Stimulated activated effector memory CD8-positive, alpha-beta T cell treated with anti-CD3 and anti-CD28 coated beads, Interleukin-12 subunit alpha, Interleukin-12 subunit beta, amount 100 ng/mL, for 72 hours (primary cell): ENCODE measurements around the gene SEMA3C.

ENCODE experiments used
- ATAC-seq: fragments of 150-1000 bp; cut with Tn5 transposase; 2 replicates; pipeline ENCODE4 v1.10.0; 2021
- DNase-seq, 2 donors: peaks; one replicate each; pipeline ENCODE4 v3.0.0; 2021 to 2022; ENCODE audit warnings: low spot score in 2 of 2
- H3K27ac Mint-ChIP-seq: one replicate; pipeline ENCODE4 v1.8.0; 2022; ENCODE audit warnings: mild to moderate bottlenecking, mixed read lengths
- H3K36me3 Mint-ChIP-seq: one replicate; pipeline ENCODE4 v1.8.0; 2022; ENCODE audit warnings: mild to moderate bottlenecking, mixed read lengths
- H3K4me1 Mint-ChIP-seq: one replicate; pipeline ENCODE4 v1.8.0; 2022; ENCODE audit warnings: mixed read lengths
- H3K4me3 Mint-ChIP-seq: one replicate; pipeline ENCODE4 v1.8.0; 2022; ENCODE audit warnings: mild to moderate bottlenecking, mixed read lengths
- H3K9me3 Mint-ChIP-seq: one replicate; pipeline ENCODE4 v1.8.0; 2022; ENCODE audit warnings: mixed read lengths

SEMA3C gene

DNA sequence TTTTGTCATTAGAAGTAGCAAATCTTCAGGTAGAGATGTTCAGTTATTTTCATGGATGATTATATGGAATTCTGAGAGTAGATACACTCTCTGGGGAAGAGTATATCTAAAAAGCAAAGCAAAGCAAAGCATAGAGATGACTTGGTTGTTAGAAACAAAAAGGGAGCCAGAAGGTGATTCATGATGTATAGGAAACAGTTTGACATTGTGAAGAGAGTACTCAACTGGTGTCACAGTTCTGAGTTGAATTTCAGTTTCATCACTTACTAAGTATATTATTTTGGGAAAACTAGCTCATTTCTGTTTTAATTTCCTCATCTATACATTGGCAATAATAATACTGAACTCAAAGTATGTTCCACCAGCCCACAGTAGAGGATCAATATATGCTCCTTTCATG, 86.8 kb downstream of the SEMA3C start:
- DNase-seq: no peak
- no peak for ATAC-seq

DNA sequence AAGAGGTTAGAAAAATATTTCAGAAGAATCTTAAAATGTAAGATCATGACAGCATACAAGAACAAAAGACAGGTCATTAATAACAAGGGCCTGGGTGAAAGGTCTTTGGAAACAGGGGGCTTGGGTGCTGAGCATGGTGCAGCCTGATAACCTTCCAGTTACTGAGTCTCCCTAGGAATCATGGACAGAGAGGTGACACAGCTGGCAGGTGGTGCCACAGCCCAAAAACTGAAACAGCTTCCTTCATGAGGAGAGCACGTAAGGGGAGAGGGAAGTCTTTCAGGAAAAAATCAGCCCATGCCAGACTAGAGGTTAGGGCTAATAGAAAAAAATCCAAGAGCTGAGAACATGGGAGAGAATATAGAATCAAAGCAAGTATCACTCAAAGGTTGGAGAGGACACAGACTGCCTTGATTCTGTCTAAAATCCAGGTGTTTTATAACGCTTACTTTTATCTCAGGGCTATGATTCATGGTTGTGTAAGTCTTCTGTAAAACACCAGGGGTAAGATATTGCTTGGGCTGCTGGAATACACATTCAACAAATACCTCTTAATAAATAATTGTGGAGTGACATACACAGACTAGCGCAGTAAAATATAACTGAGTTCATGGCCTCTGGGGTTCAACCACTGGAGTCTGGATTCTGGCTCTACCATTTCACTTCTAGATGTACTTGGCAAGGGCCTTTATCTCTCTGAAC, 88.1 kb downstream of the SEMA3C start:
- no peak overlapping the region for H3K4me3 Mint-ChIP-seq
- DNase-seq (no peak), ATAC-seq (no peak)
- H3K36me3 Mint-ChIP-seq: no peaks in the 10 kb centered on the region
- no peaks in the 10 kb centered on the region for H3K4me1 Mint-ChIP-seq
- H3K27ac Mint-ChIP-seq: no peak overlapping the region
- H3K9me3 Mint-ChIP-seq: peaks cover 9% of the 10 kb centered on the region

More for the DNA sequence above, 86.8 kb downstream of the SEMA3C start:
- no peaks in the 10 kb centered on the region for H3K4me1 Mint-ChIP-seq
- H3K4me3 Mint-ChIP-seq: no peak overlapping the region
- H3K27ac Mint-ChIP-seq: no peak overlapping the region
- H3K9me3 Mint-ChIP-seq: peaks cover 5% of the 10 kb centered on the region
- no peaks in the 10 kb centered on the region for H3K36me3 Mint-ChIP-seq

DNA sequence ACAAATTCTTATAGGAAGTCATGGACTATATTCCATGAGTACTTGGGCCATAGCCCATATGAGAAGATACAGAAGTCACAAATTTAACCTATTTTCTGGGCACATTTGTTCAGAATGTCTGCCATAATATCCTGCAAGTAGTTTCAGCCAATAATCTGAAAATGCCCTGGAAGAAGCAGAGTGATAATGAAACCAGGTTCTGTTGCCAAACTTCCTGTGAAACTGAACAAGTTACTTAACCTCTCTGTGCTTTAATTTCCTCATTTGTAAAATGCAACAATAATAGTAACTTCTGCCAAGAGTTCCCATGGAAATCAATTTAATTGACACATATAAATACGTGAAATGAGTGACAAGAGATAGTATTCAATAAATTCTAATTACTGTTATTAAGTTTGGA, 88.8 kb downstream of the SEMA3C start:
- no peaks in the 10 kb centered on the region for H3K36me3 Mint-ChIP-seq
- H3K4me3 Mint-ChIP-seq: no peak overlapping the region
- ATAC-seq (no peak), DNase-seq (no peak)
- no peaks in the 10 kb centered on the region for H3K4me1 Mint-ChIP-seq
- no peak overlapping the region for H3K27ac Mint-ChIP-seq
- H3K9me3 Mint-ChIP-seq: peaks cover 9% of the 10 kb centered on the region

DNA sequence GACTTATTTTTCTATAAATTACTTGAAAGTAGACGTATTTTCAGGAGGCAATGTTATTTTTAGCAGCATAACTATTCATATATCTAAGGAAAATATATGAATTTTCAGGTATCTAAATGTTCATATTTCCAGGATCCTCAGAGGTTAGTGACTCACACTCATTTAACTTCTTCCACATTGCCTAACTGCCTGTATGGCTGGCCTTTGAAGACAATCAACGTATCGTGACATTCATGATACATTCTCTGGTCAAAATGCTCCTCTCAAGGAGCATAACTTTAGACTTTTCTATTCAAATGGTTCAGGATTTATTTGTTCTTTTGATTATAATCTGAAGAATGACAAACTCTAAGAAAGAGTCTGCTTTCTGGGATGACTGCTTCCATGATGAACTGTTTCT, 89.3 kb downstream of the SEMA3C start:
- no peak overlapping the region for H3K27ac Mint-ChIP-seq

DNA sequence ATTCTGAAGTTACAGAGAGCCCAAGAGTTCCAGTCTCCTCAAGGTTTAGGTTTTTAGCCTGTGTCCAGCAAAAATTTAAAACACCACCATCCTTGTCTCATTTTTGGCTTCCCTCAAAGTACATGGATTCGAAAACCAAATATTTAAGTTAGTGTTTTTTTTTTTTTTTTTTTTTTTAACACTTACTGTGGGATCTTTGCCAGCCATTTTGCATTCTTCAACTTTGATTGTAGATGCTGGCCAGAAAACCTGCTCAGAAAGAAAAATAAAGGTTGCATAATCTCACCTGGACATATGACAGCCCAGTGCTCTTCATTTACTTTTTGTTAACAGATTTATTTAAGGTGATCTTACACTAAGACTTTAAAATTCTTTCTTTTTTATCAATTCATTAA, 91.6 kb downstream of the SEMA3C start:
- Mint-ChIP-seq H3K27ac (no peak overlapping the region), H3K4me3 (no peak overlapping the region), H3K36me3 (no peaks in the 10 kb centered on the region), H3K4me1 (no peaks in the 10 kb centered on the region), H3K9me3 (peaks cover 11% of the 10 kb centered on the region)
- DNase-seq (no peak), ATAC-seq (no peak)

More for the DNA sequence above, 89.3 kb downstream of the SEMA3C start:
- H3K4me1 Mint-ChIP-seq: no peaks in the 10 kb centered on the region
- H3K36me3 Mint-ChIP-seq: no peaks in the 10 kb centered on the region
- DNase-seq (no peak), ATAC-seq (no peak)
- peaks cover 9% of the 10 kb centered on the region for H3K9me3 Mint-ChIP-seq
- no peak overlapping the region for H3K4me3 Mint-ChIP-seq

DNA sequence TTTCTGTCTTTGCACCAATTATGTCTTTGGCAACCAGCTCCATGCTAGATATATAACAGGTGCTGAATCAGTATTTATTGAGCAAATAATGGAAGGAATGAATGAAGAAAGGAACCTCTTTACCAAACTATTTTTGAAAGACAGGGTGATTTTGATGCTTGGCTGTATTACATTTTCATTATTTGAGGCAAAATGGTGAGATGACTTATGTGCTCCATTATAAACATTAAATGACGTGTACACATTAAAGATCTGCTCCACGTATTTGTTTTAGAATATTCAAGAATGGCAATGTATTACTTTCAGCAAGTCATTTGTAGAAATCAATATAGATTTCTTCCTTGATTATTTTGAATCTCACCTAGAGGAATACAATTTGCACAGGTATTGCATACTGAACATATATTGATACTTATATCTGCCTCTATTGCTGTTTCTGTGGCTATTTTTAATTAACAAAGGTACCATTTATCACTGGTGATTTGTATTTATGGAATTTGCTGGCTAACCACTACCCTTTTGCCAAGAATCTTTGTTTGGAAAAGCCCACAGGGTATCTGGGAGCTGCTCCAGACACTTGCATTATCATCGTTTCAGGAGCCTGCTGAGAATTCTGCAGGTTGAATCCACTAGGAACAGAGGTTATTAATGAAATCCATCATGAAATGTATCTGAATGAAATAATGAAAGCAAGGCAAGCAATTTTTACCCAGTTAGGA, 92.2 kb downstream of the SEMA3C start:
- Mint-ChIP-seq H3K27ac (no peak overlapping the region), H3K4me1 (no peaks in the 10 kb centered on the region), H3K9me3 (peaks cover 16% of the 10 kb centered on the region), H3K36me3 (no peaks in the 10 kb centered on the region), H3K4me3 (no peak overlapping the region)
- ATAC-seq (no peak), DNase-seq (no peak)

DNA sequence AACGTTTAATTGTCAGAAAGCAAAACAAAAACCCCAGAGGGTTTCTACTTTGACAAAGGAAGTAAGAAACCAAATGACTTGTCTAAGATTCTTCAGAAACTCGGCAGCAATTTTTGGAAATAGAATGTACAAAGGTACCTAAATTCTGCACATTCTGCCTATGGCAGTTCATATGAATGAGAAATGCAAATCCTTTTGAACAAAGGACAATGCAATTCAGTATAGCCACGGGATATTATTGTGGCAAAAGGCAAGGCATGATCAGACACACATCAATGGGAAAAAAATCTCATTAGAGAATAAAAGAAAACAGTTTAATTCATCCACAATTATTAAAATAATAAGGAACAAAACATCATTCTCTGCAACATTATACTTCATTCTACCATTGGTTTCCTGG, 93.4 kb downstream of the SEMA3C start:
- ATAC-seq (no peak), DNase-seq (no peak)
- Mint-ChIP-seq H3K4me1 (no peaks in the 10 kb centered on the region), H3K27ac (no peak overlapping the region), H3K36me3 (no peaks in the 10 kb centered on the region), H3K9me3 (peaks cover 13% of the 10 kb centered on the region), H3K4me3 (no peak overlapping the region)

DNA sequence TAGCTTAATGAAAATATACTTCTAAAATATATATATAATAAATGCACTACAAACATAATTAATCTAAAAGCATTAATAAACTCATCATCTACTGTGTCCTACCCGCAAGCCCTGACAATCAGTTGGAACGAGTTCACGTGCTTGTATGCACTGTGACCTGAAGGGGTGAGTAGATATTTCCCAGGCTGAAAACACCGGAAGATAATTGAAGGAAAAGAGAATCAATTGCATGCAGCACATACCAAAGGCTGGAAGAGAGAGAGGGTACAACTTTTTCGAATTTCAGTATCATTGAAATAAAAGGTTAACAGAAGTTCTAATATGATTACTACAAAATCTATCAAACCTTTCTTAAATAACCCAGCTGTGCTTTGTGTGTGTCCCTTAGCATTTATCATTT, 94.6 kb downstream of the SEMA3C start:
- Mint-ChIP-seq H3K9me3 (peaks cover 11% of the 10 kb centered on the region), H3K4me3 (no peak overlapping the region), H3K36me3 (no peaks in the 10 kb centered on the region), H3K27ac (no peak overlapping the region), H3K4me1 (no peaks in the 10 kb centered on the region)
- ATAC-seq: no peak
- no peak for DNase-seq

DNA sequence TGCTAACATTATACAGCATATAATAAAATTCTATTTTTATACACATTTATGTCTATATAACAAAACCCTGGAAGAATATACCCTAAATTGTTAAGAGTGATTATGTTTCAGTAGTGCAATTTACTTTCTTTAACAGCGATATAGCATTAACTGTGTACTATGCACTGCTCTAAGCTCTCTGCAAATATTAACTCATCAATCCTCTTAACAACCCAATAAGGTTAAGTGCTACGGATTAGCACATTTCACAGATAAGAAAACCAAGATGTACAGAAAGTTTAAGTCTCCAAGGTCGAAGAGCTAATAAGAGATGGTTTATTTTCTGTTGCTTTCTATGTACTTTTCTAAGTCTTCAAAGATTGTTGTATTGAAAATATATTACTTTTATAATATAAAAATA, 95.8 kb downstream of the SEMA3C start:
- H3K36me3 Mint-ChIP-seq: no peaks in the 10 kb centered on the region

DNA sequence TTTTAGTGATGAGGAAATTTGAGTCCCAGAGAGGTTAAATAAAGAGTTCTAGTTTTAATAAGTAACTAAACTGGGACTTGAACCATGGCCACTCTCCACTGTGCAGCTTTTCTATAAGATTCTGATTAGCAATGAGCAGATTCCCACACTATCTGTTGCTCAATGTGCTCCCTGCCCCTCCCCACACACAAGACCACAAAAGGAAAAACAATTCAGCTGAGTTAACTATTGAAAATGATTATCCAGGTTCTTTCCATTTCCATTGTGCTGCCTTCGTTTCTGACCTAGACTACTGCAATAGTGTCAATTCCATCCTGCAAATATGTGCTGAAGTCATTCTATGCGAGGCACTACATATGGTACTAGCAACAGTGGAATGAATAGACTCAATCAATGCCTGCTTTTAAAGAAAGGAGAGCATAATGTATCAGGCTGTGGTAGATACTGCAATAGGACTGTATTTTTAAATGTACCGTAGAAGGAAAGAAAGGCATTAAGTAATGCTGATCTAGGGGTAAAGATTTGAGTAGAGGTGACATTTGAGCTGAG, 97.0 kb downstream of the SEMA3C start:
- Mint-ChIP-seq H3K4me3 (no peak overlapping the region), H3K9me3 (peaks cover 17% of the 10 kb centered on the region), H3K4me1 (no peaks in the 10 kb centered on the region), H3K27ac (no peak overlapping the region), H3K36me3 (no peaks in the 10 kb centered on the region)
- ATAC-seq: no peak
- no peak for DNase-seq

More for the DNA sequence above, 95.8 kb downstream of the SEMA3C start:
- no peak overlapping the region for H3K27ac Mint-ChIP-seq
- H3K9me3 Mint-ChIP-seq: peaks cover 17% of the 10 kb centered on the region
- ATAC-seq: no peak
- DNase-seq: no peak
- no peak overlapping the region for H3K4me3 Mint-ChIP-seq
- no peaks in the 10 kb centered on the region for H3K4me1 Mint-ChIP-seq

DNA sequence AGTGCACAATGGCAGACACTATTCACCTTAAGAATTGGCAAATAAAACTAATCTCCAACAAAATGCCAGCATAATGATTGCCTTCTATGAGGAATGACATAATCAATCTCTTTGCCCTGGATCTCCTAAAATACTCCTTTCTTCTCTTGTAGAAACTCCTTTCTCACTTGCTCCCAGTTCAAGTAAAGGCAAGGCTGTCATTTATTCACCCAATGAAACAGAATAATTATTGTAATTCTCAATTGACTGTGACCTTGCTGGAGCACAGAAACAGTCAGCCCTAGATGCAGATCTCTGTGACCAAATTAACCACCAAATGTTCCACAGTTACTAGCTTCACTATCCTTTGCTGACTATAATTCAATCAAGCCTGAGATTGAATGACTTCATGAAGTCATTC, 99.3 kb downstream of the SEMA3C start:
- DNase-seq: no peak
- ATAC-seq: no peak
- peaks cover 20% of the 10 kb centered on the region for H3K9me3 Mint-ChIP-seq
- H3K4me1 Mint-ChIP-seq: no peaks in the 10 kb centered on the region
- no peaks in the 10 kb centered on the region for H3K36me3 Mint-ChIP-seq
- no peak overlapping the region for H3K27ac Mint-ChIP-seq
- H3K4me3 Mint-ChIP-seq: no peak overlapping the region

DNA sequence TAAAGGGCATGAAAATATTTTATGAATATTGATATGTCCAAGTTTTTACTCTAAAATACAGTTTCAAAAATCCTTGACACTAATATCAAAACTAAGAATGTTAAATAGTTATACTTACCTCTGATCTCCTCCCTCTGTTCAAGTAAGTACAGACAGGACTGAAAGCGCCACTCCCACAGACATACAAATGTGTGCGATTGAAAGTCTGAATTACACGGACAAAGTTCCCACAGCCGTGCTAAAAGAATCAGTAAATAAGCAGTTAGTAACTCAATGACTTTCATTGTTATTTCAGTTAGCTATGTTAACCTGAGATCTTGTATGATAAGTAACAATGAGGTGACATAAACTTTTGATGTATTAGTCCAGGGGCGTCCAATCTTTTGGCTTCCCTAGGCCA, 100.7 kb downstream of the SEMA3C start:
- ATAC-seq (no peak), DNase-seq (no peak)
- Mint-ChIP-seq H3K36me3 (no peaks in the 10 kb centered on the region), H3K4me1 (no peaks in the 10 kb centered on the region), H3K9me3 (peaks cover 26% of the 10 kb centered on the region), H3K27ac (no peak overlapping the region), H3K4me3 (no peak overlapping the region)

DNA sequence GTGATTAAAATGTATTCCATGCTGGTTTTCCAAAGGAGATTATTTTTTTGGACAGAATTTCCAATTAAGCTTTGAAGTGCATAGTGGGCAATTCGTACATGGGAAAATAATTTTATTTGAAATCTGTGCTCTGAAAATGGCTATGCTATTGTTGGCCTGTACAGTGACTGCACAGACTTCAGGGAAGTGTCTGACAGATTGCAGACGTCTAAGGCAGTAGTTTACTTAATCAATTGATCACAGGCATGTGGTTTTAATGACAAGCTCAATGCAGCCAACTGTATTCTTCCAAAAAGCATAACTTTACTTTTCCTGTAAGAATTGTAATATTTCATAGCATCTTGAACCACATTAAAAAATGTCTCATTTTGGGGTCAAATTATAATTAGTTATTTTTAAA, 102.0 kb downstream of the SEMA3C start:
- ATAC-seq (no peak), DNase-seq (no peak)
- Mint-ChIP-seq H3K4me1 (no peaks in the 10 kb centered on the region), H3K36me3 (no peaks in the 10 kb centered on the region), H3K4me3 (no peak overlapping the region), H3K9me3 (peaks cover 23% of the 10 kb centered on the region), H3K27ac (no peak overlapping the region)

DNA sequence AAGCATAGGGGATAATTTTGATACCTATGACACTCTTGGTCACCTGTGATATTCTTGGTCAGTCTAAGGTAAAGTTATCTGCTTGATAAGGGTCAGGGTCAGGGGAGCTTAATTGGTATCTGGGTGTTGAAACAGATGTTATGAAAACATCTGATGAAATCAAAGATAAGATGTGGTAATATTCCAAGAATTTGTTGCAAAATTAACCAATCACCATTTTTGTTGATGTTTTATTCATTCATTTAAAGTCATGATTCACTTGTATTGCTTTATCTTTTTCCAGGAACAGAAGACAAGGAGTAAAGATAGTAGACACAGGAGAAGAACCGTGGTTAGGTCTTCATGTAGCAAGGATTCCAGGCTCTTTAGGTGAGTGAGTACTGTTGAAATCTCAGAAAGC, 103.1 kb downstream of the SEMA3C start:
- no peak overlapping the region for H3K4me3 Mint-ChIP-seq
- no peak for DNase-seq
- H3K27ac Mint-ChIP-seq: no peak overlapping the region
- no peaks in the 10 kb centered on the region for H3K36me3 Mint-ChIP-seq
- peaks cover 22% of the 10 kb centered on the region for H3K9me3 Mint-ChIP-seq
- no peak for ATAC-seq
- H3K4me1 Mint-ChIP-seq: no peaks in the 10 kb centered on the region

DNA sequence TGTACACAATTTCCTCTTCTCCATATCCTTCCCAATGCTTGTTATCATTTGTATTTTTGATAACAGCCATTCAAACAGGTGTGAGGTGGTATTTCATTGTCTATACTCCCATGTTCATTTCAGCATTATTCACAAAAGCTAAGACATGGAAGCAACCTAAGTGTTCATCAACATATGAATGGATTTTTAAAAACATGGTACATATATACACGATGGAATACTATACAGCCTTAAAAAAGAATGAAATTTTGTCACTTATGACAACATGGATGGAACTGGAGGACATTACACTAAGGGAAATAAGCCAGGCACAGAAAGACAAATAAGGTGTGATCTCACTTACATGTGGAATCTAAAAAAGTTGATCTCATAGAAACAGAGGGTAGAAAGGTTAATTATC, 109.3 kb downstream of the SEMA3C start:
- H3K36me3 Mint-ChIP-seq: no peaks in the 10 kb centered on the region
- H3K9me3 Mint-ChIP-seq: peaks cover 14% of the 10 kb centered on the region
- ATAC-seq (no peak), DNase-seq (no peak)
- H3K4me3 Mint-ChIP-seq: no peak overlapping the region
- H3K27ac Mint-ChIP-seq: no peak overlapping the region
- no peaks in the 10 kb centered on the region for H3K4me1 Mint-ChIP-seq
